ENCODE measurements around the gene RAB6B. TPM values are rescaled to one million over a fixed set of nuclear protein-coding genes. Genes with fewer than 3 reads are reported as not detected.

RAB6B gene
- total and polyA plus RNA-seq, 2 of the 8 experiments (the other 6 are each of a cell fraction or from before 2014, with no cell fraction given) = 7.9 to 15.6 TPM

DNA sequence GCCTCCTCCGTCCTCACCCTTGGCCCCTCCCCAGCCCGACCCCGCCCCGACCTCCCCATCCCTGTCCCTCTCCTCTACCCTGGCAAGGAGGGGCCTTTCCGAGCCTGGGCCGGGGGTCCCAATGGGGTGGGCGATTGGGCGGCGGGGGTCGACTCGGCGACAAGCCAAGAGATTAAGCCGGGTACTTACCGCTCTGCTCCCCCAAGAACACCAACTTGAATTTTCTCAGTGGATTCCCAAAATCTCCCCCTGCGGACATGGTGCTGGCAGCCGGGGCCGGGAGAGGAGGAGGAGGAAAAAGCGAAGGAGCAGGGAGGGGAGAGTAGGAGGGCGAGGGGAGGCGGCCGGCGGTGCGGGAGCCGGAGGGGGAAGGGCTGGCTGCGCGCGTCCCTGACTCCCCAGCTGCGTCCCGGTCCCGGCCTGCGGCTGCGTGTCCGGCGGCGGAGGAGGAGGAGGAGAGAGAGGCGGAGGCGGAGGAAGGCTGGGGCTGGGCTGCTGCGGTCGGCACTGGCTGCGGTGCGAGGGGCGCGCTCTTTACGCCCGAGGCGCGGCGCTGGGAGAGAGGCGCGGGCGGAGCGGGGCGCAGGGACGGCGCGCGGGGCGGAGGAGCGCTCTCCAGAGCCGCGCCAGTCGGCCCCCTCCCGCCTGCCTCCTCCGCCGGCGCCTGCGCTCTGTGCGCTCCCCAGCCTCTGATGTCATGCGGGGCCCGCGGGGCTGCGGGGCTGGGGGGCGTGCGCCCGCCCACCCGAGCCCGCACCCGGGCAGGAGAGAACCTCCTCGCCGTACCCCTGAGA lies at the start of gene RAB6B (continued):
- TF ChIP-seq, protein P1, sequence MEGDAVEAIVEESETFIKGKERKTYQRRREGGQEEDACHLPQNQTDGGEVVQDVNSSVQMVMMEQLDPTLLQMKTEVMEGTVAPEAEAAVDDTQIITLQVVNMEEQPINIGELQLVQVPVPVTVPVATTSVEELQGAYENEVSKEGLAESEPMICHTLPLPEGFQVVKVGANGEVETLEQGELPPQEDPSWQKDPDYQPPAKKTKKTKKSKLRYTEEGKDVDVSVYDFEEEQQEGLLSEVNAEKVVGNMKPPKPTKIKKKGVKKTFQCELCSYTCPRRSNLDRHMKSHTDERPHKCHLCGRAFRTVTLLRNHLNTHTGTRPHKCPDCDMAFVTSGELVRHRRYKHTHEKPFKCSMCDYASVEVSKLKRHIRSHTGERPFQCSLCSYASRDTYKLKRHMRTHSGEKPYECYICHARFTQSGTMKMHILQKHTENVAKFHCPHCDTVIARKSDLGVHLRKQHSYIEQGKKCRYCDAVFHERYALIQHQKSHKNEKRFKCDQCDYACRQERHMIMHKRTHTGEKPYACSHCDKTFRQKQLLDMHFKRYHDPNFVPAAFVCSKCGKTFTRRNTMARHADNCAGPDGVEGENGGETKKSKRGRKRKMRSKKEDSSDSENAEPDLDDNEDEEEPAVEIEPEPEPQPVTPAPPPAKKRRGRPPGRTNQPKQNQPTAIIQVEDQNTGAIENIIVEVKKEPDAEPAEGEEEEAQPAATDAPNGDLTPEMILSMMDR (IDR thresholded peaks at IDR 0.05; ENCODE audit: control extremely low read depth in 1 of 3, insufficient read depth in 1 of 3, low read depth in 1 of 3, low read length in 3 of 3) = no peak
- peak; percentile 89 for TF ChIP-seq RBBP5 (IDR thresholded peaks at IDR 0.05; ENCODE audit: borderline replicate concordance, low read depth, low read length)
- TF ChIP-seq JUND (IDR thresholded peaks at IDR 0.05; ENCODE audit: low read length) = no peak
- peak; percentile 43; the same call in 1 of the 2 replicates for TF ChIP-seq NRF1 (IDR thresholded peaks at IDR 0.05; ENCODE audit: low read depth, low read length)
- TF ChIP-seq KDM4A (IDR thresholded peaks at IDR 0.05; ENCODE audit: low read depth, low read length, severe bottlenecking) = peak; percentile 70
- no peak for TF ChIP-seq EP300 (IDR thresholded peaks at IDR 0.05; ENCODE audit: borderline replicate concordance in 1 of 2, low read depth in 2 of 2, low read length in 2 of 2)
- TF ChIP-seq PHF8 (conservative IDR thresholded peaks at IDR 0.05; ENCODE audit: low read depth, low read length) = peak; percentile 33; the same call in 1 of the 2 replicates
- TF ChIP-seq SP1 (IDR thresholded peaks at IDR 0.05; ENCODE audit: low read depth, low read length) = no peak
- TF ChIP-seq ASH2L (IDR thresholded peaks at IDR 0.05; ENCODE audit: low read length) = peak; percentile 86
- TF ChIP-seq CBX5 (IDR thresholded peaks at IDR 0.05; ENCODE audit: low read depth, low read length) = no peak
- 0 out of 2 replicates have a peak, but pooled peaks have one; percentile 42 for TF ChIP-seq GABPA (IDR thresholded peaks at IDR 0.05; ENCODE audit: borderline replicate concordance, insufficient read depth, low read length)
- TF ChIP-seq SIN3A (conservative IDR thresholded peaks at IDR 0.05 in 1 of 2, IDR thresholded peaks at IDR 0.05 in 1 of 2; ENCODE audit: low read depth in 1 of 2, low read length in 2 of 2) = 0 out of 4 replicates have a peak, but pooled peaks of 1 of the 2 experiments have one; percentile 47

Data from H1 (cell line).